HG03457 (cell line): ENCODE results near the gene ARNT2.

ENCODE experiments used
- ATAC-seq: cut with Tn5 transposase; IDR thresholded peaks from one replicate; pipeline ENCODE4 v1.9.1; 2021; ENCODE audit warnings: moderate number of reproducible peaks; ENCODE audit not compliant: unreplicated experiment

Gene ARNT2

GRCh38 chr15:80462836-80463512, 58.8 kb downstream of the ARNT2 start:
- no peak for ATAC-seq

DNA sequence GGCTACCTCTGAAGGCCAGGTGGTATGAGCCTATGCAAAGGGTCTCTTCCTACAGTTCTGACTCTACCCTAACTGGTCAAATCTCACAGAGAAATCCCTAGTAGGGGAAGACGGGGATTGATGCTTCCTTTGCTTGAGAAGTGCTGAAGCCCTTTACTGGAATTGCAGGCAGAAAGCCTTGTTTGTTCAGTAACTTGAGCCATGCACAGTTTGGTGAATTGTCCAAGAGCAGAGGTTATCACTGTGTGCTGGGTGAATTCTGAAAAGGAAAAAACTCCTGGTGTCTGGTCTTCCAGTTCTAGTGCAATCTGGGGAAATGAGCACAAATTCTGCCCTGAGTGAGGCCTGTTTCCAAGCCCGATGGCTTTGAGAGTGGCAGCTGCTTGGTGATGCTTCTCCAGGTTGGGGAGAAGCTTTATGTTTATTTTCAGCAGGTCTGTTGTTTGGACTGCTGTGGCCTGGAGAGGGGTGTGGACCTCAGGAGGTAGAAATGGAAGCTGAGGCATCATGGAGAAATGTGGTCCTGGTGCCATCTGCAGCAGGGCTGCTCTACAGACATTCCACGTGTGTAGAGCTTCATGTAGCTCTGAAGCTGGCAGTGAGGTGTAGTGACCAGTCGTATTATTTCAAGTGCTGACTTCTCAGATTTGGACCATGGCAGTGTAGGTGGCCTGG, 60.9 kb downstream of the ARNT2 start:
- ATAC-seq: no peak

- no peak for ATAC-seq
Observed at GRCh38 chr15:80465626-80466005, 61.4 kb downstream of the ARNT2 start.

GRCh38 chr15:80466543-80466942, 62.4 kb downstream of the ARNT2 start:
- ATAC-seq: no peak

- ATAC-seq: no peak
Observed at GRCh38 chr15:80467311-80467714, 63.1 kb downstream of the ARNT2 start.

DNA sequence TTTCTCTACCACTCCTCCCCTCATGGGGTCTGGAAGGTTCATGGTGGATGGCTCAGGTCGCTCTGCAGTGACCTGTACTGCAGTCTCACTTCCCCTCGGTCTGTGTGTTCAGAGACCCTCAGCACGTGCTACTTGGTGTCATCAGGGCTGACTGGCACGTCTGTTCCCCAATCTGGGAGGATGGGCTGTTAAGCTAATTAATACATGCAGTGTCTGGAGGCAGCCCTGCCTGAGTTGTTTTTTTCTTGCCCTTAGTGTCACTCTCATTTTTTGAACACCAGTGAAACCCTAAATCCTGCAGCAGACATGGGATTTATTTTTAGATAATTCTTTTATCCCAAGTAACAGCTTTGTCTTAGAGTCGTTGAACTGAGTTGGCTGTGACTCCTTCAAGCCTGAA, 64.6 kb downstream of the ARNT2 start:
- ATAC-seq: no peak

- no peak for ATAC-seq
Observed at GRCh38 chr15:80471881-80472280, 67.7 kb downstream of the ARNT2 start.

DNA sequence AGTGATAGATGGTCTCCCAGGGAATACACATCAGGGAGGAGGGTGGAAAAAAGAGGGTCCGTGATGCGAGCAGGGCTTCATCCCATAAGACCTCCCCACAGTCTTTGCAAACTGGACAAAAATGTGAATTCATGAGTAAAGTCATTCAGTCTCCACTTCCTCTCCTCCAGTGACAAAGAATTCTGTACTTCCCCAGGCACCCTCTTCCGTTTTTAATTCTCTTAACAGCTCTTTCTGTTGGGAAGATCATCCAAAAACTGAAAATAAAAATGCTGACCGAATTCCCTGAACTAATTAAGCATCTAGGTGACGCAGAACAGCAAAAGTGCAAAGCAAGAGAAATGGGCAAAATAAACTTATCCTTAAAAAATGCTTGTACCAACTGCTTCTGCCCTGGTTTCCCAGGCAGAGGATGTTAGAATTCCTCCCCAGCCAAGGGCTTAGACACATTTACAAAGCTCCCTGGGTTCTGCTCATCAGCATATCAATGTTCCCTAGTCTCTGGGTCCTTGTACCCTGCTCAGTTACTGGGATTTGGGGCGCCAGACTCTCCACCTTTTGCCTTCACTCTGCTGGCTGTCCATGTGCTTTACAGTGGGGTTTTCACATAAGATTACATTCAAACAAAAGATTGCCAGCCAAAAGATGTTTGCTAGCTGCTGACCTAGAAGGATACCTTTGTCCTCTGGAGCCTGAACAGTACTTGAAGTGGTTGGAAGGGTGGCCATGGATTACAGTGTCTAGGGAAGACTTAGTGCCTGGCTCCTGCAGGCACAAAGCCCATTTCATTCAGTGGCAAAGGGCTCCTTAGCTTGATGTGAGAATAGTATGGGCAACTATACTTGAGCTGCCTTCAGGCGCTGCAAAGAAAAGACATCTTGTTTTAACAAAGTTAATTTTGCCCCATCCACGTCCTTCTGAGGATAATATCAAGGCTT, 69.4 kb downstream of the ARNT2 start:
- no peak for ATAC-seq

DNA sequence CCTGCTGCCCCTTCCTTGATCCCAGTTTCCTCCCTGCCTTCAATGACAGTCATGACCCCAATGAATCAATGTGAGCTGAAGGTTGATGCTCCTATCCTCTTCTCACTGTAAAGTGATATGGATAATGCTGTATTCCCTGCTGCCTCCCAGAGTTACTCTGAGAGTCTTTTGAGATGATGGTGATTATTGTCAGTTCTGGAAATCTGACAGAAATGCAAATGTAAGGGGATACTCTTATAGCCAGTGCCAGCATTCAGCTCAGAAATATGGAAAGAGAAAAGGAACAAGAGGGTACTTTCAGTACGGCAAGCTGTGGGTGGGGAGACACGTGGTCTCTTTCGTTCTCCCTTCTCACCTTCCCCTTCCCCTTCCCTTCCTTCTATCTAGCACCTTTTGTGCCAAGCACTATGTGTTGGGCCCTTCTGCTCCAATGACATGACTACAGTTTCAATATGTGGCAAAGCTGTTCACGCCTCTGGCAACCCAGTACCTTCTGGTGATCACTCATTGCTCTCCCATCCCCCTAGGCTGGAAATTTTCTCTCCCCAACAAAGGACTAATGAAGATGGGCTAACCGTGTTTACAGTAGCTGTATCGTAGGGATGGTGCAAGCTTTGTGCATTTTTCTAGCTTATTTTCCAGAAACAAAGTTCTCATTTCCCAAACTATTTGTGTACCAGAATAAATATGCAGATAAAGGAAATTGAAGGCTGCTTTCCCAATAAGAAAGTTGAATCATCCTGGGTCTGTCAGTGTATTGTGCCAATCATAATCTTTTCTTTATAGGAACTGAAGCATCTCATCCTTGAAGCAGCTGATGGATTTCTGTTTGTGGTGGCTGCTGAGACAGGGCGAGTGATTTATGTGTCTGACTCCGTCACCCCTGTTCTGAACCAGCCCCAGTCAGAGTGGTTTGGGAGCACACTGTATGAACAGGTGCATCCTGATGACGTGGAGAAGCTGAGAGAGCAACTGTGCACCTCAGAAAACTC, 70.3 kb downstream of the ARNT2 start:
- ATAC-seq: no peak

- ATAC-seq: no peak
Observed at GRCh38 chr15:80475572-80475971, 71.4 kb downstream of the ARNT2 start.

- no peak for ATAC-seq
Observed at GRCh38 chr15:80476036-80476435, 71.9 kb downstream of the ARNT2 start.

DNA sequence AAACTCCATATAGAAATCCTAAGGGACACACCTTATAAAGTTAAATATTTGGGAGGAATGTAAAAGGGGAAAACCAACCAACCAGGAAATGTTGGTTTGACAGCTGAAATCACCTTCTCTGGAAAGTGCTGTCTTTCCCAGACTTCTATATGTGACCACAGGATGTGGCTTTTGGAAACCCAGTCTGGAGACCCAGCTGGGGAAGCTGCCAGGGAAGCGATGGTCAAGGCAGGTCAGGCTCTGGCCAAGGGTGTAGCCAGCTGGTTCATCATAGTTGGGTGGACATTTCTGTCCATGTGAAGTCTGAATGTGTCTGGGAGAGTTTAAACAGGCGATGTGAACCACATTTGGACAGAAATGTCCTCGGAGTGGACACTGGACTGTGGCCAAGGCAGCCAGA, 73.9 kb downstream of the ARNT2 start:
- ATAC-seq: no peak

GRCh38 chr15:80479191-80479590, 75.0 kb downstream of the ARNT2 start:
- no peak for ATAC-seq

- ATAC-seq: no peak
Observed at GRCh38 chr15:80480171-80480811, 76.1 kb downstream of the ARNT2 start.

DNA sequence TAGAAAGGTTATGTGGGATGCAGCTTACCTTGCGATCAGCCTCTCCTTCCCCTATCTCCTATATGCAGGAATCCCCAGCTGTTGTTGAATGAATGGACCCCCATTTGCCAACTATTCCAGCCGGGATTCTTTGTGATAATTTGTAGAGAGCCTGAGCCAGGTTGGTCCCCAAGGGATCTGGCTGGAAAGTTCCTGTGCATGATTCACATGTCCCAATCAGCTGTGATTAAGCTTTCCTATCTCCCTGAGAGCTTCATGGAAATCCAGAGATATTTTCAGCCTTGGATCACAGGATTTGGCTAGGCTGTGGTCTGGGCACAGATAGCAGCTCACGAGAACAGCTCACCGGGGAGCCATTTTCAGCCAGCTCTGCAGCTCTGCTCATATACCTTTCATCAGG, 76.7 kb downstream of the ARNT2 start:
- no peak for ATAC-seq

DNA sequence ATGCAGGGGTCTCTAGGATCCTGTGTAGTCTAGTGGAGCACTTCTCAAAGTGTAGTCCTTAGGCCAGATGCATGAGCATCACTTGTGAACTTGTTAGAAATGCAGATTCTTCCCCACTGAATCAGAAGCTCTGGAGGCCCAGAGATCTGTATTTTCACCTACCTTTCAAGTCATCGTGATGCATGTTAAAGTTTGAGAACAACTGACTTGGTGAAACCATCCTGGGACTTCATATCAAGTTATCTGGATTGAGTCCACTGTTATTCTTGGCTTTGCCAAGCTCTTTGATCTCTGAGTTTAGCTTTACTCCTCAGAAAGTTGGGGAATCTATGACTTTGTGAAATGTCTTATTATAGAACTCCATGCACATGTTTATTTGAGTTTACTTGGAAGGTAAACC, 78.5 kb downstream of the ARNT2 start:
- no peak for ATAC-seq

DNA sequence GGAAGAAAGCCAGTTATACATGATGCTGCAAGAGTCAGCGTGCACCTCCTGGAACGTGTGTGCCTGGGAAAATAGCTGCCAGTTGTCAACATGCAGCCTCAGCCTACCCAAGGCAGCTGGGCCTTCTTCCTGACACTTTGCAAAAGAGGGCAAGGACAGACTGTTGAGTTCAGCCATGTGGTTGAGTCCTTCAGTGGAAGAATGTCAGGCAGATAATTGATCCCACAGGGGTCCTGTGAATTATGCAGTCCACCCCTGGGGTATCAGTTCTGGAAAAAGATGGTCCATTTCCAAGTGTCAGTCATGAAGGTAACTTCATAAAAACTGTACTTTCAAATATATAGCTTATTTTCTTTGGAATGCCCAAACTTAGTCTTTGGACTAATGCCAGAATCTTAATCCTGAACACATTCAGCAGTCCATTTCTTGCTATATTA, 79.6 kb downstream of the ARNT2 start:
- ATAC-seq: no peak

DNA sequence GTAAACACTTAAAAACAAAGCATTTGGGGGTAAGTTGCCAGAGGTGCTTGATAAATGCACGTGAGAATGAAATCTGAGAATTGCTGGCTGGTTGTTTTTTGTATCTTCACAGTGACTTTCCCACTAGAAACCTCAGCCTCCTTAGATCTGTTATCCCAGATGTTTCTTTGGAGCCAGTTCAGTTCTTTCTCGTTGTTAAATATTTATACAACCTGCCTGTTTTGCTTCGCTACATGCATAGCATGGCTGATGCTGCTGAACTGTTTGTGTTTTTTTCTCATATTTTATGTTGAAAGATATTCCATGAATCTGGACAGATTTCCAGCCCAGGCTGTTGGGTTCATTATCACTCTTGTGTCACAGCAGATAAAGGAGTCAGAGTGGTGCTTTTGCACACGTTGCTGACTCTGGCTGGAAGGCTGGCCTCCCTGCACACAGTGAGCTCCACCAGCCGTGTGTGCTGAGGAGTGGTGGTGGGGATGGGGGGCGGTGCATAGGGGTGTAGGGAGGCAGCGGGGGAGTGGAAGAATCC, 80.2 kb downstream of the ARNT2 start:
- ATAC-seq: no peak

GRCh38 chr15:80485370-80486164, 81.4 kb downstream of the ARNT2 start:
- ATAC-seq: no peak
